Tongue (tissue), 2 donors: ENCODE results near the gene CTDNEP1. TPM values are rescaled to one million over a fixed set of nuclear protein-coding genes. Genes with fewer than 3 reads are reported as not detected.
"Not testable (repeated sequence)": the region's sequence is repeated elsewhere in the genome, so short reads cannot be mapped to it uniquely, and the experiment has no call there.

Experiments used
- DNase-seq: peaks from one replicate; pipeline ENCODE4 v3.0.0-alpha.2; 2015
- total RNA-seq: library from RNA; depleted of rRNA; stranded (reverse); fragments of >200 nt; gene quantifications from one replicate; pipeline ENCODE4 v1.2.3, GENCODE V29; 2014

Gene CTDNEP1
- total RNA-seq, 1 donor from 2014 or later = 63.6 TPM

DNA sequence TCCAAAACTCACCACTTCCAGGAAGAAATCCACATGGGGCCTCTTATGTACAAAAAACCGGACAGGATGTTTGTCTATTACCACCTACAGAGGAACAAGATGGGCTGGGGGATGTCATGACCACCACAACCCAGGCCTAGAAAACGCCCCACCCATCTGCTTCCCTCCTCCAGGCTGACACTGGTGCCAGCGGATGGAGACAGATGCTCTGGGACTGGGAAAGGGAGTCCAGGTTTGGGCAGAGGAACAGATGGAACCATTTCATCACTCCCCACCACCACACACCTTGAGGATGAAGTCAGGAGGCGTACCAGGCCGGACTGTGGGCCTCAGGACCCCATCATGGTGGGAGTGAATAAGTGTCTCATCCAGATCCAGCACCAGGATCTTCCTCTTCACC lies 4.8 kb downstream of the CTDNEP1 start:
- no peak for DNase-seq

DNA sequence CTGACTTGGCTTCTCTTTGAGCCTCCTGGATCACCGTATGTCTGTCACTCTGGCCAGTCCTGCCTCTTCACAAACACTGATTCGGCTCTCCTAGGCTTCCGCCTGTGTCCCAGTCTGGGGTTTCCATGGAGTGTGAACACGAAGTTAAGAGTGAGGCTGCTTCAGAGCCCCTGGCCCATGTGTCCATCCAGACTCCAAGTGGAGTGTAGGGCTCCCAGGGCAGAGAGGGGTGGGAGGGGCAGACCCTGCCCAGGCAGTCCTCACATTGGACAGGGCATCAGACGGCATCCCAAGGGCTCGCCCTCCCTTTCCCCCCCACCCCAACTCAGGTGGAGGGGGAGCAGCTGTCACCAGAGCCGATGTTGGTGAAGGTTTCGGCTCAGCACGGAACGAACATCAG lies 7.7 kb downstream of the CTDNEP1 start:
- not testable (repeated sequence) for DNase-seq

DNA sequence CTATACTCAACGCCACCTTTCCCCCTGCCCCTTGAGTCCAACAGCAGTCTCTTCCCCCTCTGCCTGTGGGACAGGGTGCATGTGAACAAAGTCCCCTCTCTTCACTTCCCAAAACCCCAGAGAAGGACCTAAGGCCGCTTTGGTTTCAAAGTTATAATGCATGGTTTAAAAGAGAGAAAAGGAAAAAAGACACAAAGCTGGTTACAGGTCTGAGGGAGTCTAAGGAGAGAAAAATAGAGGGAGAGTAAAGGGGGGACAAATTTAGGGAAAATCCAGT lies 8.1 kb downstream of the CTDNEP1 start:
- no peak for DNase-seq

DNA sequence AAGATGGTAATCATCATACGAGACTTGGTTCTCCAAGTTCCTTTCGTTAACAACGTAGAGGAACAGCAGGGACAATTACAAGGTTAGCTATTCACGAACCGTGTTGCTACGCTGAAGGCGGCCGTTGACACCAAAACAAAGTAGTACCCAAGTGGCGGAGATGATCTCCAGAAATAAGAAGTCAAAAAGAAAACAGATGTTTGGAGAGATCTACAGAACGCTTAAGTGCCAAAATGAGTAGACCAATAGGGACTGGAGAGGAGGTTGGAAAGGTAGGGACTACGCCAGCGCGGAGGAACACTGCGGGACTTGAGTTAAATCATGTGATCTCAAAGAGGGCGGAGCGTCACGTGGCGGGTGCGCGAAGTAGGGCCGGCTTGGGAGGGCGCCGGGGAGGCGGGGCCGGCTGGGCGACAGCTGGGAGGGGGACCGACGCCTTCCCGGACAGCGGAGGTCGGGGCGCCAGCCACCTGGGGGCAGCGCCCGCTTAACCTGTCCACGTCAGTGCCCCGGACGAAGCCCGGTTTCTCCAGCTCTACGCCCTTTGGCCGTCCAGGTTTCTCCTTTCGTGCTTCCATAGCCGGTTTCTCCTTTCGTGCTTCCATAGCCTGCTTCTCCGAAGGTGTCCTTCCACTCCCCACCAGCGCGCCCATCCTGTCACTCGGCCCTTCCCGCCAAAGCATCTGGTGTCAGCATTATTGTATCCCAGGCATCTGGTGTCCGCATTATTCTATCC lies 8.6 kb downstream of the CTDNEP1 start:
- DNase-seq = peak; percentile 99

DNA sequence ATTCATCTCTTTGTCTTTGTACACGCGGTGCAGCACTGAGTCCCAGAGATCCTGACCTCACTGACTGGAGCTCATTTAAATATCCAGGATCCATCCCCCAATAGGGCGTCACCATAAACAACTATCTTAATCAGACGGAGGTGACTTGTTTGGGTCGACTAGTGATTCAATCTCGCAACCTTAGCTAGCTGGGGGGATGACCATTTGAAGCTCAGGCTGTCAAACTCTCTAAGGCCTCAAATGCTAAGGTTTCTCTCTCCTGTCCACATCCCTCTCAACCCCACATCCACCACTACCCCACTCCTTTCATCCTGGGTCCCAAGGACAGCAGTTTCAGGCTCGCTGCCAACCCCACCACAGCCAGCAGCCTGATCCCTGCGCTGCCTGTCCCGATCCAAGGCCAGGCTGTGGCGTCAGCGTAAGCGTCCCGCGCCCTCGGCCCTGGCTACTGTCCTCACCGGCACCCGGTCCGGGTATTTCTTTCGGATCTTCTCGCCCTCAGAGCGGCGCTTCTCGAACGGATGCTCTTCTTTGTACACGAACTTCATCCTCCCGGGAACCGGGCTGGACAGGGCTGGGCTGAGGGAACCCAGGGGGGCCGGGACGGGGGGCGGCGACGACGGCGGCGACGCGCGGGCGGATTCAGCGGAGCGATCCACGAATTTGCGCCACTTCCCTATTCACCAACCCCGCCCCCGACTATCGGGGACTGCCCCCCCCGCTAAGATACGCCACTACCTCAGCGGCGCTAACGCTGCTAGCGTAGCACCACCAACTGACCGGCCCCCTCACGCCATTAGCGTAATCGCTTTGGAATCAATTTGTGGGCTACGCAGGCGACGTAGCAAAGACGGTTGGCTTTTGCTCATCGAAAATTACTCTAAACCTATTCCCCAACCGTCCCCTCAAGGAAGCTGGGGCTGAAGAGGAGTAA lies 9.5 kb downstream of the CTDNEP1 start, which contains the start of gene GABARAP:
Gene GABARAP, minus strand, starts transcription at position 667 of the 934 bp plus-strand sequence. Its CDS starts 119 bp downstream, at position 548.
- peak; percentile 98 for DNase-seq

DNA sequence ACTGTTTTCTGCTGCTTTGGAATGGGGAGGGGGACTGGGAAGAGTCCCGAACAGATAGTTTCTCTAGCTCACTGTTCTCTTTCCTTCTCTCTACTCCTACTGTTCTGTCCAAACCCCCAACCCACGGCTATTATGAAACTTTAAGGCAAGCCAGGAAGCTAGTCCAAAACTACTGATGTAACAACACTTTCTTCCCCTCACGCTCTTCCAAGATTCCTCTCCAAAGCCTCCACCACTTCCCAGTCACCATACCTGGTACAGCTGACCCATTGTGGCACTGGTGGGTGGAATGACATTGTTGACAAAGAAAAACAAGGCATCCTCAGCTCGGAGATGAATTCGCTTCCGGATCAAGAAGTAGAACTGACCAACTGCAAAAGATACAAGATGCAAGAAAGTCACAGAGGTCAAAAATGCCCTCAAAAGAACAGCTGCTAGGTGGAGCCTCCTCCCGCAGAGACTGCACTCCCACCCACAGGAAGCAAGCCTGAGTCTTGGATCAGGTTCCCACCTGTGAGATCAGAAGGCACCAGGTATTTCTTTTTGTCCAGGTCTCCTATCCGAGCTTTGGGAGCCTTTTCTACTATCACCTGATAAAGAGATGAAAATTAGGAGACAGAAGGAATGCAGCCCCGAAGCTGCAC lies 10.3 kb downstream of the CTDNEP1 start:
- no peak for DNase-seq

DNA sequence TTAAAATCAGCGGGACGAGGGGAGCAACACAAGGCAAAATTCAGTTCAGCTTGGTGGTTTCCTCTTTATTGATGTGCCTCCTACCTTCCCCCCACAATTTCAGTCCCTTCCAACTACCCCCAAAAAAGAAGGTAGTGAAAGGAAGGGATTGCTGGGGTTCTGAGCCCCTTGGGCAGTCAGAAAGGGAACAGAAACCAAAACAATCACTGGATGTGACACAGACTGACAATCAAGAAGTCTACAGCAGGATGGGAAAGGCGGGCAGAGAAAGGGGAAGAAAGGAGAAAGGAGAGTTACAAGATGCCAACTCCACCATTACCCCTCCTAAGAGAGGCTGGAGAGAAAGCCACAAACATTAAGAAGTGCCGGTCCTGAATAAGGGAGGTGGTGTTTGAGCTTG lies 11.2 kb downstream of the CTDNEP1 start:
- no peak for DNase-seq

DNA sequence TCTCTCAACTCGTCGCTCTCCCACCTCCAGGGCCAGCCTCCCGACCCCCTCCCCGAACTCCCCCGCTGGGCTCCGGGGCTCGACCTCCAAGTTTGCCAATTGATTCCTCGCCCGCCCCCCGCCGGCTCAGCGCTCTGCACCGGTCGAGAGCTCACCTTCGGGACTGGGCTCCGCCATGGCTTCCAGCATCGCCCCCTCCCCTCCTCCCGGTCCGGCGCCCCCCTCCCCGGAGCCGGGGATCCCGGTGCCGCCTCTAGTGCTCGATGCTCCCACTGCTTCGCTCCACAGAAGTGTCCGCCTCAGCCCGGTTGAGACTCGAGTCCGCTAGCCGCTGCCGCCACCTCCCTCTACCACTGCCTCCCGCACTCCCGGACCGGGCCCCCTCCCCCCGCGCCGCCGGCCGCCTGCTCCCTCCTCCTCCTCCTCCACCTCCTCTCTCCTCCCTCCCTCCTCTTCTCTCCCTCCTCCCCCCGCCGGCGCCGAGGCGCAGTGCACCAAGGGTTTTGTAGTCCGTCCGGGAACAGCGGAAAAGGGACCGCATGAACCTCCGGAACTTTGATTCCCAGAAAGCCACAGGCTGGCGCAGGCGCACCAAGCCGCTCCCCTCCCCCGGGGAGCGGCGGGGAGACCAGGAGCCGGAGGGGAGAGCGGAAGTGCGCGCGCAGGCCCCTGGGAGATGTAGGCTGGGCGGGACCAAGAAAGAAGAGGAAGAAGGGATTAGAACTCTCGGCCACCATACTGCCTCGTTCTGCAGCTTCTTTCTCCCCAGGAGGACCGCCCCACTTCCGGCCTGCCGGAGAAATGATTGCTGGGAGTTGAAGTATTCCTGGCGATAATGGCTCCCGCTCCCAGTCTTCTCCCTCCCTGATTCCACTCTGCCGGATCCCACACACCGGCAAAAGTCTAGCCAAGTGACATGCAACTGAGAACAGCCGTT lies 12.2 kb downstream of the CTDNEP1 start, which contains the start of gene PHF23:
Gene PHF23, minus strand, starts transcription at position 367 of the 937 bp plus-strand sequence. Its CDS starts 178 bp downstream, at position 189.
- DNase-seq = peak; percentile 100

DNA sequence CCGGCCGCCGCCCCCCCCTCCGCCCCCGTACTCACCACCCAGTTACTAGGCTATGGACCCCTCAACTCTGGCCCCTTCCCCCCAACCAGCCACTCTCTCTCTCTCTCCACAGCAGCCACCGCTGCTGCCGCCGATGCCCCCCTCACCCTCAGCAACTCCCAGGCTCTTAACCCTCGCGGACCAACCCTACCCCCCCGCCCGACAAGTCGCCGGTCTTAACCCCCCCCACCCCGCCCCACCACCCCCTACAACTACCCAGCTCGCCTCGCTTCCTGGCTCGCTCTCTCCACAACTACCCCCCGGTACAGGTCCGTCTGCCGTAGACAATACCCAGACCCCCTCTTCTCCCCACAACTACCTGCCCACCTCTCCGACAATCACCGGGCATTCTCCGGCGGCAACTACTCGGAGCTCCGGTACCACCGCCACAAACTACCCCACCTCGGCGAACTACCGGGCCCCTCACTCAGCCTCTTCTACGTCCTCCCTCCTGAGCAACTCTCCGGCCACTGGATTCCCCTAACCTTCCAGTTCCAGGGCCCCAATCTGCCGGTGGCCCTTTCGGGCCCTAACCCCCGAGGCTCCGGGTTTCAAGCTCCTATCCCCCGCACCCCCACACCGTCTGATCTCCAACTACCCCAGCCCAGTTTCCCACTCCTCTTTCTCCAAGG lies 13.0 kb downstream of the CTDNEP1 start:
- no peak for DNase-seq

DNA sequence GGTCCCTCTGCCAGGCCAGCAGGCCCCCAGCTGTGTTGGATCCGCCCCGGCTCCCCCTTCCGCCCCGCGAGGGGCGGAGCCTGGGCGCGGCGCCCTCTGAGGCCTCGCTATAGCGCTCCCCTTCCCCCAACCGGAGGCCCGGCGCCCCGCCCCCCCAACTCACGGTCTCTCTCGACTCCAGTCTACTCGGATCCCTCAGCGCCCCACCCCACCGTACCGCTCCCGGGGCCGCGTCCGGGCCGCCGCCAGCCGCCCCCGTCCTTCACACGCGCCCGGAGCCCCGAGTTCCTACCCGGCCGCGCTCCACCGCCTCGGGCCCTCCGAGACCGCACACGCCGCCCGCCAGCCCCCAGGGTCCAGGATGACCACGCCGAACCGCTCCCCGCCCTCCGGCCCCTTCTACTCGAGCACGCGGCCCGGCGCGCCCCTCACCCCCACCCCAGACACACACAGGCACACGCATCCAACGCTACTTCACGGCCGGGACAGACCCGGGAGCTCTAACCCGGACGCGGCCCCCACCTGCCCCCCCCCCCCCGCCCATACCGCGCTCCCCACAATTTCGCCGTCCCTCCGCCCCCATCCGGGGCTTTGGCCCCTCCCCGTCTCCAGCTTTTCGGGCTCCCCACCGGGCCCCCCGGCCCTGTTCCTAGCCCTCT lies 13.6 kb downstream of the CTDNEP1 start:
- peak; percentile 81 for DNase-seq

DNA sequence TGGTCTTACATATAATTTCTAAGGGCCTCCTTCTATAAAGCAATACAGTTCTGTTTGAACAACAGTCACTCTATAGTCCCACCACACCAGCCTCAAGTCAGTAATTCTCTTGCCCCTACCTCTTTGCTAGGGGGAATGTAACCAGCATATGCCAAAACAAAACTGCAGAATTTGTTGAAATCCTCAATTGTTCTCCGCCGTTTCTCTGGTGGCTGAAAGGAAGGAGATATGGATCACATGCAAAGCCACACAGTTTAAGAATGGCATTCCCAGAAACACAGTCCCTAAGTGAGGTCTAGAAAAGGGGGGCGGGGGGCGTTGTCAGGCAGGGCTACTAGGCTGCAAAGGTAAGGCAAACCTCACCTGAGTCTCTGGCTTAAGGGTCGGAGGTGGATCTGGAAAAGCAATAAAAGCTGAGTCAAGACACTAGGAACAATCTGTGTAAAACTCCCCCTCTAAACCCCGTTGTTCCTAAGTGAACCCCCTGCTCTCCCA lies 14.2 kb downstream of the CTDNEP1 start:
- DNase-seq = no peak

DNA sequence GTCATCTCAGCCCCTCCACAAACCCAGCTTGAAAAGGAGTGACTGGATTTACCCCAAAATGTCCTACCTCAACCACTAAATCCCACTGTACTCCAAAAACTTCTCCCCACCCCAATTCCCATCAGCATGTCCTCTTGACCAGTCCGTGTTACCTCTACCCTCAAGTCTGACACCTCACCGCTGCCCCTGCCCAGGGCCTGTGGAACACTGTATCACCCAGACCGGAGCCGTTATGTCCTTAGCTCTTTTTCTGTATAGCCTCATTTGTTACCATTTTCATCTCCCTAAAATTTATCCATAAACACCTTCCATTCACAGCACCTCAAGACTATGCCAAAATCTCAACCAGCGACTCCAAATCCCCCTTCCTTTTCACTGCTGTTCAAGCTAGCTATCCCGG lies 14.7 kb downstream of the CTDNEP1 start:
- no peak for DNase-seq

DNA sequence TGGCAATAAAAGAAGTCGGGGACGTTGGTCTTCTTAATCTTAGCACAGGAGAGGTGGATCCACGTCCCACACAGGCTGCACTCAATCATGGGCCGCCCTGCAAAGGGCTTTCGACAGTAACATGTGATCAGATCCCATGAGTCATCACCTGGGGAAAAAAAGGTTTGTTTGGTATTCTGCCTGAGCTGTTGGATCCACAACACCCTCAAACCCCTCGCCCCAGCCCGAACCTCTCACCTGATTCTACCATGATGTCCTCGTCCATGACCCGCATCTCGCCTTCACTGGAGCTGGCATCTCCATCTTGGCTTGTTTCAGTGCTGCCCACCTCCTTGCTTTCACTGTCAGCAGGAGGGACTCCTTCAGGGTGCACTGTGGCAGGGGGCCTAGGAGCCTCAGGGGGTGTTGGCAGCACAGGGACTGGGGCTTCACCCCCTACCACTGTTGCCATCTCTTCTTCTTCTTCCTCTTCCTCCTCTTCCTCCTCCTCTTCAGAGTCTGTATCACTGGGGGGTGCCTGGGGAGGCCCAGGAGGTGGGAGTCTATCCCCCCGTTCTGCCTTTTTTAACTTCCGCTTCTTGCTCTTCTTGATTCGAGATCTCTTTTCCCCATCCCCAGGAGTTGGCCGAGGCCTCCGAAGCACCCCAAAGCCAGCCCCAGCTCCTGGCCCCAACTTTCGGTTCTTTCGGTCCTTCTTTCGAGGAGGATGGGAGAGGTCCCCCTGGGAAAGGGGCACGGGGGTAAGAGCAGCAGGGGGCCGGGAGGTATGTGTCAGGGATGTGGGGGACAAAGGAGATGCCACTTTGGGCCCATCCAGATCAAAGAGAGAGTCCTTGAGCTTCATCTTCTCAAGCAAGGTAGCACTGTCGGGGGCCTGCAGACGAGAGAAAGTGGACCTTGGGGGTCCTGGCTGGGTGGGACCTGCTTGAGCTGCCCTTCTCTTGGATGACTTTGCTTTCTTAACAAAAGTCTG lies 15.6 kb downstream of the CTDNEP1 start:
- DNase-seq = no peak

DNA sequence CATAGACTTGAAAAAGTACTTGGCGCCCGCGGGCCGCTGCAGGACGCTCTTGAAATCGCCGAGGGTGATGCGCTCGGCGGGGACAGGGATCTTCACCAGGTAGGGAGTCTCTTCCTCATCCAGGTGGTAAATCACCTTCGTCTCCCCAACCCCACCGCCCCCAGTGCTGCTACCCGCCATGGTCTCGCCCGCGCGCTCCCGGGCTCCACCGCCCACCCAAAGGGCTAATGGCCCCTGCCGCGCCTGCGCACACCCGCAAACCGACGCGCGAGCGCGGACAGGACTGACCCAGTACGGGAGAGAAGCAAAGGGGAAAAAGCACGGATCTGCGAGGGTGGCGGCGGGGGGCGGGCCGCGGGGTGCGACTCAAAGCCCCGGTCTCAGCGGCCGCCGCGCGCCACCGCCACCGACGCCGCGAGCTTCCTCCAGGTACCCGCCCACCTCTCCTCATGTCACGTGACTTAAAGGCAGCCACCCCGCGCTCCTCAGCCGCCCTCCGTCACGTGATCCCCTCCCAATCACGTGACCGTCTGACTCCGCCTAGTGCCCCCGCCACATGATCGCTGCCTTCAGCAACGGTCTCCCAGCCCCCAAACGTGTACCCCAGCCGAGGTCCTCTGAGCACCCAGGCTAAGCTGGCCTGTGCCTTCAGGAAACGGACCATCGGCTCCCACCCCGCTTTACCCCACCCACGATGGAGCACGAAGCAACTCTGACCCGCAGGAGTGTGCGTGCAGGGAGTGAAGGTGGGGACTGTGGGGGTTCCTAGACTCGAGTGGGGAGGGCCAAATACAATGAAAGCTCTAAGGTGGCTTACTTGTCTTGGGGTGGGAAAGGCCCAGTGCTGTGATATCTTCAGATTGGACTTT lies 17.2 kb downstream of the CTDNEP1 start, which contains the start of gene DVL2:
Gene DVL2, minus strand, starts transcription at position 435 of the 869 bp plus-strand sequence. Its CDS starts 255 bp downstream, at position 180.
- peak; percentile 98 for DNase-seq

DNA sequence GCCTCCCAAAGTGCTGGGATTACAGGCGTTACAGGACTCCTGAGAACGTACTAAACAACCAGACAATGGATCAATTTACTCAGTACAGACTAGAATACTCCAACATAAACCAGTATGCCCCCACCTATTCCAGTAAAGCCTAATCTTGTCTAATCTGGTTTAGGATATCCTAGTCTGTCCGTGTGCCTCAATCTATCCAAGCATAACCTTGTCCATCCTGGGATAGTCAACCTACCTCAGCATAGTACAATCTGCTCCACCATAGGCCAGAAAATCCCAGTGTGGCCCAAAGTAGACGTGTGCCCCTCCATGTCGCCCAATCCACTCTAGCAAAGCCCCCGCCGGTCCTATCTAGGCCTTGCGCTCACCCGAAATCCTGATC lies 17.8 kb downstream of the CTDNEP1 start:
- no peak for DNase-seq

DNA sequence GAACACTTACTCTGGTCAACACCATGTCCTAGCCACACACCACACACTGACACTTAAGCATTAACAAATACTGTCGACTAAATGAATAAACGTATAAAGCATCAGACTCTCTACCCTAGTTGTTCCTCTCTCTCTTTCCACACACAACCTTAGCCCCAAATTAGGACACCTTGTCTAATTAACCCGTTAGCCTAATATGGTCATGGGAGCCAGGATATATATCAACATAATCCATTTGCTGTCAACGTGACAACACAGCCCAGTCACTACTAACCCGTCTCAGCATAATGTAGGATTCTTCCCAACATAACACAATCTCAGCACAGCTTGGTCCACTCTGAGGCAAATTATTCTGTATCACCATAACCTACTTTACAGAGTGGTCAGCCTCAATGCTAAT lies 19.4 kb downstream of the CTDNEP1 start:
- DNase-seq = no peak

DNA sequence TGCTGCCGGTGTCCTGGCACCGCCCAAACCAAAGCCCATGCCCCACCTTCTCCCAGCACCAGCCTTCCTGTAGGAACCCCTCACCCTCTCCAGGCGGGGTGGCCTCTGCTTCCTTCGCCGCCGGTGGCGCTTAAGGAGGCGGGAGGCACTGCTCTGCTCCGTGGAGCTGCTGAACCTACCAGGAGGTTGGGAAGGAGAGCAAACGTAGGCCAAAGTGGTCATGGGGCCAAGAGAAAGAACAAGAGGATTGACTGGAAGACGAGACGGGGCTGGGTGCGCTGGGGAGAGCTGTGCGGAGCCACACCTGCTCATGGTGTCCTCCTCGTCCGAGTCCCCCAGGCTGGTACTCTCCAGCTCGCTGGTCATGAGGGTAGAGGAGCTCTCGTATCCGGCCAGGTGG lies 22.0 kb downstream of the CTDNEP1 start:
- DNase-seq = no peak

DNA sequence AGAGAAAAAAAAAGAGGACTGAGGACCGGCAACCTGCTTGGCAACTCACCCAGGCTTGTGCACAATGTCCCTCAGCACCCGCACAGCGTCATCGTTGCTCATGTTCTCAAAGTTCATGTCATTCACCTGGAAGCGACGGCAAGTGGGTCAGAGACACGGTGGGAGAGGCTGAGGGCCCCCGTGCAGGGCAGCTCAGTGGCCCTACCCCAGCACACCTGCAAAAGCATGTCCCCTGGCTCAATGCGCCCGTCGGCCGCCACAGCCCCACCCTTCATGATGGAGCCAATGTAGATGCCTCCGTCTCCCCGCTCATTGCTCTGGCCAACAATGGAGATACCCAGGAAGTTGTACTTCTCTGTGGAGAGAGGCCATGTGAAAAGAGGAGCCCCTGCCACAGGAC lies 22.6 kb downstream of the CTDNEP1 start:
- no peak for DNase-seq
